AG08396 (cell line): ENCODE measurements around the gene CNNM4.

ENCODE experiments used
- DNase-seq: peaks from one replicate; pipeline ENCODE4 v3.0.0; 2012; ENCODE audit warnings: low spot score, mixed read lengths

The CNNM4 gene

GRCh38 chr2:96810783-96811192 lies 50.1 kb downstream of the CNNM4 start:
- no peak for DNase-seq

- peak; percentile 70 for DNase-seq
These were observed 51.2 kb downstream of the CNNM4 start for GRCh38 chr2:96811917-96812316.

DNA sequence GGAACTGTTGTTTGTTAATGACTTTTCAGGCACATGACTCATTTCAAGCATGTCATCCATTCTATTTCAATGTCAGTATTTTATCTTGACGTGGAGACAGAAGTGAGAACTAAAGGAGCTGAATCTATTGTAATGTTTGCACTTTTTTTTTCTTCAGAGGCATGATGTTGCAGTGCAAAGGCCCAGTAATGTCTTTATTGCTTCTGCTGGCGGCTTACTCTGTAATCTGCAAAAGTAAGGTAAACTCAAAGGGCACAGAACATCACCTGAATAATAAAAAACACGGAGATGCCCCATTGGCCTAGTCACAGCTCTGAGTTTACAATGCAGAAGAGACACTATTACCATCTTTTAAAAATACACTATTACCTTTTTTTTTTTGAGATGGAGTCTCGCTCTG lies 53.0 kb downstream of the CNNM4 start:
- no peak for DNase-seq

- DNase-seq, result peak; percentile 50
These were observed 54.8 kb downstream of the CNNM4 start for GRCh38 chr2:96815326-96816126.

- DNase-seq, result peak; percentile 100
These were observed 55.6 kb downstream of the CNNM4 start, which contains the start of gene CNNM3 for GRCh38 chr2:96816127-96816835. Gene CNNM3 (plus strand): TSS chr2:96816268. CDS start chr2:96816278, 10 bp downstream.

- DNase-seq, result no peak
These were observed 56.4 kb downstream of the CNNM4 start for GRCh38 chr2:96816836-96817702.

DNA sequence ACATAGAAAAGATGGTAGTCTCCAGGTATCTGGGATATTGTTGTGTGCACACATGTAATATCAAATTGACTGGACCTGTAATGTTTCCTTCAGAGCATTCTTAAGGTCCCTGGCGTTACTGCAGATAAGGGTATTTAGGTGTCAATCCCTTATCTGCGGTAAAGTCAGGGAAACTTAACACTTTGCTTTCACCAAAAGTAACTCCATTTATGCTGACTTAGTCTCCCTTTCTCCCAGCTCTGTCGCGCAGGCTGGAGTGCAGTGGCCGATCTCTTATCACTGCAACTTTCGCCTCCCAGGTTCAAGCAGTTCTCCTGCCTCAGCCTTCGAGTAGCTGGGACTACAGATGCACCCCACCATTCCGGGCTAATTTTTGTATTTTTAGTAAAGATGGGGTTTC lies 57.2 kb downstream of the CNNM4 start:
- DNase-seq, result no peak

- no peak for DNase-seq
These were observed 58.6 kb downstream of the CNNM4 start for GRCh38 chr2:96819128-96819875.

DNA sequence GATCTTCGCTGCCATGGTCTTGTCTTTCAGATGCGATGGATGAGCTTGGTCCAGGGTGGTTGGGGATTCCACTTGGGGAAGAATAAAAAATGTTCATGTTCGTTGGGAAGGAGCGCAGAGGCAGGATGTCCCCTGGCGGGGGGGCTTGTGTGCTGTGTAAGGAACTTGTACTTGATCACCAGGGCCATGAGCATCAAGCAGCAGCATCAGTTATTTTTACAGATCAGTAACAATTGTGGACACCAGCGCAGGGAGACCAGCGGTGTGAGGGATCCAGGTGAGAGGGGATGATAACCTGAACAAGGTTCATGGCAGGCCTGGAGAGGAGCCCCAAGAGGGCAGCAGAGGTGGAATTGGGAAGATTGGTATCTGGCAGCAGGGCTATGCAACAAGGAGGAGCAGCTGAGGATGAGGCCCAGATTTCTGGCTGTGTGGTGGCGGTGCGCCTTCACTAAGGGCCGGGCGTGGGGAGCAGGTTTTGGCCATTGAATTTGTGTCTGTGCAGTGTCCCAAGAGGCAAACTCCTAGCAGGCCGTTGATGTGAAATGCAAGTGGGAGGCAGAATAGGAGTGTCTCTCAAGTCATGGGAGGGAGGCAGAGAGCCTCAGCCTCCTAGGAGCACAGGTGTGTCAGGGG lies 59.3 kb downstream of the CNNM4 start:
- DNase-seq, result no peak

DNA sequence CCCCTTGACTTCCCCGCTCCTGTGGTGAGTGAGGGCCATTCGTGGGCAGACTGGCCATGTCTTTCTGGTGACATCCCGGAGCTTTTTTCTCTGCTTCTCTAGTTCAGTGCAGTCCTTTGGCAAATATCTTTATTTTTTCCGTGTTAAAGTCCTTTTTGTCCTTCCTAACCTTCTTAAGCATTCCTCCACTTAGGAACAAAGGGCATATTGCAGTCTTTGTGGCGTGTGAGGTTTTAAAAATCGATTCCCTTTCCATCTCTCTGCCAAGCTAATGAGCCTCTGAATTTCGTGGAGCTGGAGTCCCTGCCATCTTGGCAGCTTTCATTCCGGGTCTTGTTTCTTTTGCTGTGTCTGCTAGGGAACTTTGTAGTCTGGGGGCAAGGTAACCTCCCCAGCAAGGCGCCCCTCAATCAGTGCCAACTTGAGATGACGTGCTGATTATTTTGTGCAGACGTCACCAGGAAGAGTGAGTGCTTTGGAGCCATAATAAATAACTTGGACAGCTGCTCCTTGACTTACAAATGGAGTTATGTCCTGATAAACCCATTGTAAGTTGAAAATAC lies 60.5 kb downstream of the CNNM4 start:
- no peak for DNase-seq

DNA sequence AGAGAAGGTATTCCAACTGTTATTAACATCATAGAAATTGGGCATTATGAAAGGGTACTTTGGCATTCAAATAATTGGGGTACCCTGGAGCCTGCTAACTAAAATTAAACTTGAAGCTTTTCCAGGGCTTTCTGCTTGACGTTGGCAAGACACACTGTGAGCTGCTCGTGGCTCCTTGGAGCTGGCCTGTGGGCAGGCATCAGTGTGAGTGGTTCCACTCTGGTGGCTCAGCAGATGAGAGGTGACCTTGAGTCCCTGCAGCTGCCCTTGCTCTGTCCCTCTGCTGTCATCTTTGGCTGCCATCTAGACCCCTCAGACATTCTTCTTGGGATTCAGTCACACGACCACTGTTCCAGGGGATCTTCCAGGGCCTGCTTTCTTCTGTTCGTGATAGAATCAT lies 62.1 kb downstream of the CNNM4 start:
- no peak for DNase-seq

DNA sequence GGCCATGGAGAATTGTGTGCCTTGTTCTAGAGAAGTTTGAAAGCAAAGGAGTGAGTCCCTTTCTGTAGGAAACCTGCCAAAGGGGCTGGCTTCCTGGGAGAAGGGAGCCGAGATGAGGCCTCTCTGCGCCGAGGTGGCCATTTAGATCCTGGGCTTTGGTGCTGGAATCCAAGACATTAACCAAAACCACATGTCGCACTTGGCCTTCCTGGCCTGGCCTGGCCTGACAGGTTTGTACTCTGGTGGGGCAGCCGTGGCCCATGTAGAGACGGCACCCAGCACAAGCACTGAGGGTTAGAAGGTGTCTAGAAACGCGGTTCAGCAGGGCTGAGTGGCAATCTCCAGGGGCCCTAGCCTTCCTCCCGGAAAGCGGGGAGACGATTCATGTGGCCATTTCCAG lies 62.5 kb downstream of the CNNM4 start:
- DNase-seq, result no peak

GRCh38 chr2:96824079-96824870 lies 63.6 kb downstream of the CNNM4 start:
- peak; percentile 65 for DNase-seq

GRCh38 chr2:96825057-96825456 lies 64.4 kb downstream of the CNNM4 start:
- no peak for DNase-seq

GRCh38 chr2:96826546-96827278 lies 66.0 kb downstream of the CNNM4 start:
- no peak for DNase-seq

GRCh38 chr2:96828436-96828835 lies 67.7 kb downstream of the CNNM4 start:
- no peak for DNase-seq

DNA sequence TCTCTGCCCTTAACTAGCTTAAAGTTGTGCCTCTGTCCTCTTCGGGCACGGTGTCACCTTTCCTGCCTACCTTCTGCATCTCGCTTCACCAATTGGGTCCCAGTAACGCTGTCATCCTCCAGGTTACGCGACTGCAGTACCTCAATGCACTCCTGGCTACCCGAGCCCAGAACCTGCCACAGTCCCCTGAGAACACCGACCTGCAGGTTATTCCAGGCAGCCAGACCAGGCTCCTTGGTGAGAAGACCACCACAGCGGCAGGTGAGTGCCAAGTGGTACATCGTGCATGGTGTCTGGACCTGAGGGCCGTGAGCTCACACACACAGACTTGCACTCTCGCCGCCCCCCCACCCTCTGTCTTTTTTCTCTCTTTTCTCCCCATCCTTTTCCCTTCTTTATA lies 68.2 kb downstream of the CNNM4 start:
- no peak for DNase-seq

DNA sequence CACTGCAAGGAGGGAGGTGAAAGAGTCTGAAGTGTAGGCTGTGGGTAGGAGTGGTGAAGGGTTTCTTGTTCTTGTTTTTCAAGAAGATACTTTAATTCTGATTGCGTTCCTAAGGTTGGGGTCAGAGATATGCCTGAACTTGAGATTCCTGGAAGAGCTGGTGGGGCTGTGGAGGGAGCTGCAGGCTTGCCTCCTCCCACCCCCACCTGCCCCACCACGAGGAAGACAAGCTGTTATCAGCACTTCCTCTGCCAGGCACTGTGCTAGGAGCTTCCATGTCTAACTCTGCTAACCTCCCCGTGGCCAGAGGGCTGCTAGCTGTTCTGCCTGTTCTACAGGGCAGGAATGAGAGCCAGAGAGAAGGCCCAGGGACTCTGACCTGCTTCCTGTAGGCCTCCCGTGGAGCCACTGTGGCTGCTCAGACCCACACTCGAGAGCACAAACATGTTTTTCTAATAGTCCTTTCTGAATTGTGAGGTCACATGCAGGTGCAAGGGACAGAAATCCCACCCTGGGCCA lies 69.4 kb downstream of the CNNM4 start:
- no peak for DNase-seq

DNA sequence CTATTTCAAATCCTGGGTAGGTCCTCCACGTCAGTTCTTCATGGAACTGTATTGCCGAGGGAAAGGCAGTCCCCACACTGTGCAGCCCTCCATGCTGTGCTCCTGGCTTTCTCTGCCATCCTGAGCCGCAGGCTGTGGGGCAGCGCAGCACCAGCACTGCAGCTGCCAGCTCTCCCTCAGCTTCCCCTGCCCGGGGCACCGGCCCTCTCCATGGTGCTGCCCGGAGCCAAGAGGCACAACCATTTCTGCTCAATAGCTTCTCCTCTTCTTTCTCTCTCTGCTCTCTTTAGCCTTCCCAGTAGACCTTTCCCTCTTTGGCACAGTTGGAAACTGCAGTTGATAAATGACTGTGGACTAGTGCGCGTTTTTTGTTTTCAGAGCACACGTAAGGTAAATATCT lies 71.0 kb downstream of the CNNM4 start:
- no peak for DNase-seq
